IPS-15b (cell line): ENCODE results near the gene FUT6.

Source experiments
- H3K27me3 ChIP-seq: one replicate; pipeline ENCODE4 v1.6.1; 2013; ENCODE audit warnings: low read length; ENCODE audit not compliant: control insufficient read depth, insufficient read depth
- H3K36me3 ChIP-seq: one replicate; pipeline ENCODE4 v1.6.1; 2013; ENCODE audit warnings: low read length; ENCODE audit not compliant: control insufficient read depth, insufficient read depth
- H3K4me1 ChIP-seq: one replicate; pipeline ENCODE4 v1.6.1; 2013; ENCODE audit warnings: mild to moderate bottlenecking, low read length; ENCODE audit not compliant: control insufficient read depth, insufficient read depth
- H3K4me3 ChIP-seq: one replicate; pipeline ENCODE4 v1.5.1; 2013; ENCODE audit warnings: low read depth, low read length
- H3K9ac ChIP-seq: one replicate; pipeline ENCODE4 v1.6.1; 2013; ENCODE audit warnings: low read depth, mild to moderate bottlenecking, low read length
- H3K9me3 ChIP-seq: one replicate; pipeline ENCODE4 v1.6.1; 2013; ENCODE audit warnings: mild to moderate bottlenecking, low read length; ENCODE audit not compliant: control insufficient read depth, insufficient read depth

The FUT6 gene

DNA sequence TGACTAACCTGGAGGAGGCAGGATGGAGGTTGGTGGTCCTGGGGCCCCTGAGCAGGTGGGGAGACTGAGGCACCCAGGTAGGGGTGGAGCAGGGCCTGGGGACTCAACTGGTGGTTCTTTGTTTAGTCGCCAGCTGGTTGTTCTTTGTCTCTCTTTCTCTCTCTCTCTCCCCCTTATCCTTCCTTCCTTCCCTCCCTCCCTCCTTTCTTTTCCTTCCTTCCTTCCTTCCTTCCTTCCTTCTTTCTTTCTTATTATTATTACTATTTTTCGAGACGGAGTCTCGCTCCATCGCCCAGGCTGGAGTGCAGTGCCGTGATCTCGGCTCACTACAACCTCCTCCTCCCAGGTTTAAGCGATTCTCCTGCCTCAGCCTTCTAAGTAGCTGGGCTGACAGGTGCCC is 41.3 kb downstream of the FUT6 start:
- no peak overlapping the region for H3K4me3 ChIP-seq

DNA sequence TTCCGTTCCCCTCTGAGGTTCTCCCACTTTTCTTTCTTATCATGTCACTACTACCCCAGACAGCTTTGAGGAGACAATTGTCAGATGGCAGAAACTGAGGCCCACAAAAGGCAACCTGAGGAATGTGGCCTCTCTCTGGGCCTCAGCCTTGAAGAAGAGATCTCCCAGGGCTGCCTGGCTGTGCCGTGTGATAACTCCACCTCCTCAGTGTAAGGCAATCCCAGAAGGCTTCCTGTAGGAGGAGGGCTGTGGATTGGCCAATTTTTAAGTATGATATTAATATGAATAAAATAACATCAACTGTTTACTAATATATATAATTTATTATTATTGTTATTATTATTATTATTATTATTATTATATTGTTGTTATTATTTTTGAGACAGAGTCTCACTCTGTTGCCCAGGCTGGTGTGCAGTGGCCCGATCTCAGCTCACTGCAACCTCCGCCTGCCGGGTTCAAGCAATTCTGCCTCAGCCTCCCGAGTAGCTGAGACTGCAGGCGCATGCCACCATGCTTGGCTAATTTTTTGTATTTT is 44.1 kb downstream of the FUT6 start:
- no peaks in the 10 kb centered on the region for H3K27me3 ChIP-seq
- H3K4me1 ChIP-seq: no peaks in the 10 kb centered on the region
- no peaks in the 10 kb centered on the region for H3K9me3 ChIP-seq
- H3K9ac ChIP-seq: no peak overlapping the region
- H3K4me3 ChIP-seq: no peak overlapping the region
- H3K36me3 ChIP-seq: no peaks in the 10 kb centered on the region

More for the DNA sequence above, 41.3 kb downstream of the FUT6 start:
- Histone ChIP-seq H3K9ac (no peak overlapping the region), H3K36me3 (no peaks in the 10 kb centered on the region), H3K9me3 (no peaks in the 10 kb centered on the region), H3K27me3 (peaks cover 9% of the 10 kb centered on the region), H3K4me1 (no peaks in the 10 kb centered on the region)

DNA sequence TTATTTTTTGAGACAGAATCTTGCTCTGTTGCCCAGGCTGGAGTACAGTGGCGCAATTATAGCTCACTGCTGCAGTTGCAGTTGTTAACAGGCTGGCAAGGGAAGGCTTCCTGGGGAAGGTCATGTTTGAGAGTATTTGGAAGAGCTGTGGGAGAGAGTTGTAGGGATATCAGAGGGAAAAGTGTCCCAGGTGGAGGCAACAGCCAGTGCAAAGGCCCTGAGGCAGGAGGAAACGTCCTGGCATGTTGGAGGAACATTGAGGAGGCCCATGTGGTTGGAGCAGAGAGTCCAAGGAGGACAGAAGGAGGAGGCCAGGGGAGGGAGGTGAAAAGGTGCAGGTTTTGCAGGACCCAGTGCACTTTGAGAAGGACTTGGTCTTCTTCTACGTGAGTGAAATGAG is 46.3 kb downstream of the FUT6 start:
- H3K4me1 ChIP-seq: no peaks in the 10 kb centered on the region

DNA sequence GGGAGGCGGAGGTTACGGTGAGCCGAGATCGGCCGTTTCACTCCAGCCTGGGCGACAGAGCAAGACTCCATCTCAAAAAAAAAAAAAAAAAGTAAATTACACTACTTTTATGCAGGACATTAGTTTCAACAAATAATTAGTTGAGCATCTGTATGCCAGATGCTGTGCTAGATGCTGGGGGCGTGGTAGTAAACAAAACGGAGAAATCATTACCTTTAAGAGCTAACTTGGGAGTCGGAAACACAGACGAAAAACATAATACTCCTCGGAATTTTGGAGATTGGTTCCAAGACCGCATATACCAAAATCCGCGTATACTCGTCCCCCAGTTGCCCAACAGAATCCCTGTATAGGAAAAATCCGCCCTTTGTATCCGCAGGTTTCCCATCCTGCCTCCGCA is 47.3 kb downstream of the FUT6 start:
- no peaks in the 10 kb centered on the region for H3K4me1 ChIP-seq
- peaks cover 22% of the 10 kb centered on the region for H3K36me3 ChIP-seq
- no peak overlapping the region for H3K9ac ChIP-seq
- H3K4me3 ChIP-seq: no peak overlapping the region
- no peaks in the 10 kb centered on the region for H3K27me3 ChIP-seq
- H3K9me3 ChIP-seq: no peaks in the 10 kb centered on the region

More for the DNA sequence above, 46.3 kb downstream of the FUT6 start:
- Histone ChIP-seq H3K9ac (no peak overlapping the region), H3K27me3 (no peaks in the 10 kb centered on the region), H3K4me3 (no peak overlapping the region), H3K36me3 (peaks cover 12% of the 10 kb centered on the region), H3K9me3 (no peaks in the 10 kb centered on the region)

DNA sequence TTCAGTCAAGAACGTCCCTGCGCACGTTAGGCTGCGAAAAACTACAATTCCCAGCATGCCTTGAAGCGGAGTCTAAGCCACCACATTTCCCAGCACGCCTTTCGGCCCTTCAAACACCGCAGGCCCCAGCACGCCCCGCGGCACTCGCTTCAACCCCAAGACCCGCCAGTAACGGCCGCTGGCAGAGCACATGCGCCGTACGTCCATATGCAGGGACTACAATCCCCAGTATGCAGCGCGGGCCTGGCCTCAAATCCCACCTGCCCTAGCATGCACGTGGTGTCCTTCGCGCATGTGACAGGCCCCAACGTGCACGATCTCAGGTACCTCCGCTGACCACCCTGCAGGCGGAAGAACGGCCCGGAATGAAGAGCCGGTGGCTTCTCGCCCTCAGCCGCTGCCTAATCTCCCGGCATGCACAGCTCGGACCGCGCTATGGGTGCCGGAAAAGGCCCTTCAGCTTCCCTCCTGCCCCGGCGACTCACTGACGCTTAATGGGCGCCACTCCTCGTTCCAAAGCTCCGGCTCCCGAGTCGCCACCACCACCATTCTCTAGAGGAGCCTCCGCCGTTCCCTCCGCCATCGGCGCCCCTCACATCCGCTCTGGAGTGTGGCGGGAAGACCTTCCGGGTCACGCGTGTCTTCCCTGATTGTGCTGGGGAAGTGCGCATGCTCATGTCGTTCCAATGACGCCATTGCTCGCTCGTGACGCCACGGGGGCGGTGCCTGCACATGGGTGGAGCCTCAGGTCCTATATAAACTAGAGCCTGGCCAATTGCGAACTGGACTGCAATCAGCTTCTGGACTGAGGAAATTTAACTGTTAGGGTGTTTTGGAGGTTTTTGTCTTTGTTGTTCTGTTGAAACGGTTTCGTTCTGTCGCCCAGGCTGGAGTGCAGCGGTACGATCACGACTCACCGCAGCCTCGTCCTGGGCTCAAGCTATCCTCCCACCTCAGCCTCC is 48.7 kb downstream of the FUT6 start, which contains the start of gene DUS3L:
TSS of gene DUS3L (minus strand) at position 605 of the 962 bp plus-strand sequence. CDS start at position 583, 22 bp downstream.
- no peaks in the 10 kb centered on the region for H3K27me3 ChIP-seq
- no peaks in the 10 kb centered on the region for H3K4me1 ChIP-seq
- H3K9ac ChIP-seq: peak within 1 kb of the TSS; percentile 97
- no peaks in the 10 kb centered on the region for H3K9me3 ChIP-seq
- H3K36me3 ChIP-seq: peaks cover 36% of the 10 kb centered on the region
- peak within 1 kb of the TSS; percentile 99 for H3K4me3 ChIP-seq

DNA sequence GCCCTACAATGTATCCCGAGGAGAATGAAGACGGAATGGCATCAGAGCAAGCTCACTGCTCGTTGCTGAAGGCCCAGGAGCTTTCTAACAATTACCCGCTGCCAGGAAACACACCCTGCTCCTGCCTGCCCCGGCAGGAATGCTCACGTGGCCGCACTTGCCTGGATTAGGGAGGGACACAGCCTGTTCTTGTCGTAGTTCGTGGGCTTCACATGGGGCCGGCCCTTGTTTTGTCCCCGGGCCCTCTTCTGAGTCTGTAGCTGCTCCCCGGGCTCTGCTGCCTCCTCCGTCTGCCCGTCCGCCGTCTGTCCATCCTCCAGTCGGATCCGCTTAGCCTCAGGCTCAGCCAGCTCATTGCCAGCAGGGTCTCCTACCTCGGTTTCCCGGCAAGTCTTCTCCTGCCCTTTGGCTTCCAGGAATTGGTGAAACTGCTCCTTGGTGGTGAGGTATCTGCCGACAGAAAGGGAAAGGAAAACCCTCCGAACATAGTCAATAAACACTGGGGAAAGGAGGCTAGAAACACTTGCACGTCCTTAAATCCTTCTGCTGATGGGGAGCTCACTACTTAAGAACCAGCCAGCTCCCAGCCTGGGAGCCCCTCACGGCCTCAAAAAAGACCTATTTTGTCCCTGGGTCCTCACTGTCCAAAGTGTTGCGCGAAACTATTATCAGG is 49.5 kb downstream of the FUT6 start:
- Histone ChIP-seq H3K4me3 (peak overlapping the region; percentile 82), H3K9ac (no peak overlapping the region), H3K4me1 (no peaks in the 10 kb centered on the region), H3K27me3 (no peaks in the 10 kb centered on the region), H3K9me3 (no peaks in the 10 kb centered on the region), H3K36me3 (peaks cover 43% of the 10 kb centered on the region)

DNA sequence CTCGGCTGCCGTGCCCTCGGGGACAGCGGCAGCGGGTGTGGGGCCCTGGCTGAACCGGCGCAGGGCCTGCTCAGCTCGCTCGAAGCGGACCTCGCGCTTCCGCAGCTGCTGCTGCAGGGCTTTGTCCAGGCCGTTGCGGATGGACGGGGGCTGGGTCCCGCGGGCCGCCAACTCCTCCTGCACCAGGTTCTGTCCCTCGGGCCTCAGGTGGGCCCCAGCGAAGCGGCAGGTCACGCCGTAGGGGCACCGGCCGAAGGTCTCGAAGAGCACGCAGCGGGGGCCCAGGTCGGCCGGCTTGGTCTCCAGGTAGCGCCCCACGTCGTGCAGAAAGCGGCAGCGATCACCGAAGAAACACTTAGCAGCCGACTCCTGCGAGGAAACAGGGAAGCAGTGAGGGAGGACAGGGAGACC is 50.1 kb downstream of the FUT6 start:
- no peaks in the 10 kb centered on the region for H3K27me3 ChIP-seq
- peaks cover 45% of the 10 kb centered on the region for H3K36me3 ChIP-seq
- H3K4me1 ChIP-seq: no peaks in the 10 kb centered on the region
- H3K4me3 ChIP-seq: no peak overlapping the region
- H3K9me3 ChIP-seq: no peaks in the 10 kb centered on the region
- H3K9ac ChIP-seq: no peak overlapping the region

DNA sequence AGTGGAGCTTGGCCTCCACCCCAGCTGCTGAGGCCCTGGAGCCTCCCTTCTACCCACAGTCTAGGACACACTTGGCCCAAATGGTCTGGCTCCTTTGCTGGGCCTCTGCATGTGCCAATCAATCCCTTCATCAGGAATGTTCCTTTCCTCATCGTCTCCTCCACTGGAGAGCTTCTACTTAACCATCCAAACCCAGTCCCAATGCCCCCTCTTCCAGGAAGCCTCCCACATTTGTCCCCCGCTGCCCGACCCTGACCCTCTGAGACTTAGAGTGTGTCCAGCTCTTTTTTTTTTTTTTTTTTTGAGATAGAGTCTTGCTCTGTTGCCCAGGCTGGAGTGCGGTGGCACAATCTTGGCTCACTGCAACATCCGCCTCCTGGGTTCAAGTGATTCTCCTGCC is 51.1 kb downstream of the FUT6 start:
- Histone ChIP-seq H3K9me3 (no peaks in the 10 kb centered on the region), H3K4me1 (no peaks in the 10 kb centered on the region), H3K9ac (no peak overlapping the region), H3K4me3 (no peak overlapping the region), H3K27me3 (no peaks in the 10 kb centered on the region), H3K36me3 (peaks cover 48% of the 10 kb centered on the region)

DNA sequence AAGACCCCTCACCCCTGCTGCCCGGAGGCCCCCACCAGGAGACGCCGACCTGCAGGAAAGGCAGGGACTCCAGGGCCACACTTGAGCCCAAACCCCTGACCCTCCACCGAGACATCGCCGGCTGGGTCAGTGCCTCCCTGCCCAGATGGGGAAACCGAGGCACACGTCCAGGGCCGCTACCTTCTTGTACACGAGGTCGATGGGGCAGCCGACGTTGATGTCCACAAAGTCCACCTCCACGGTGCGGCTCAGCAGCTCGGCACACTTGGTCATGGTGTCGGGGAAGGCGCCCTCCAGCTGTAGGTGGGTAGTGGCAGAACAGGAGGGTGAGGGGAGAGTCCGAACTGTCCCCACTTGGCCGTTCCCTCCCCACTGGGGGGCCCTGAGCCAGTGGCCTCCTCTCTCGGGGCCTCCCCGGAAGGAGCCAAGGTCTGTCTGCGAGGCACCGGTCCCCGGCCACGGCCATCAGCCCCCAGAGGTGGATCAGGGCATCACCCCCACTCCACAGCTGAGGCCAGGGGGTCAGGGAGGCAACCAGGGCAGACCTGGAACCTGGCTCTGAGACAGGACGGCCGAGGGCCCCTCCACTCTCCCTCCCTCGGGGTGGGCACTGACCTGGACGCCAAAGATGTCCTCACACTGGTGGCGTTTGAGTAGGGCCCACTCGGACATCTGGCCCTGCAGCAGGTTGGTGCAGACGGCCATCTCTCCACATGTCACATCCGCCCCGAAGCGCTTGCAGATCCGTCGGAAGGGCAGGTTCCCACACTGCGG is 51.9 kb downstream of the FUT6 start:
- H3K9me3 ChIP-seq: no peaks in the 10 kb centered on the region
- H3K4me3 ChIP-seq: no peak overlapping the region
- H3K27me3 ChIP-seq: no peaks in the 10 kb centered on the region
- no peak overlapping the region for H3K9ac ChIP-seq
- H3K36me3 ChIP-seq: peaks cover 48% of the 10 kb centered on the region
- no peaks in the 10 kb centered on the region for H3K4me1 ChIP-seq

DNA sequence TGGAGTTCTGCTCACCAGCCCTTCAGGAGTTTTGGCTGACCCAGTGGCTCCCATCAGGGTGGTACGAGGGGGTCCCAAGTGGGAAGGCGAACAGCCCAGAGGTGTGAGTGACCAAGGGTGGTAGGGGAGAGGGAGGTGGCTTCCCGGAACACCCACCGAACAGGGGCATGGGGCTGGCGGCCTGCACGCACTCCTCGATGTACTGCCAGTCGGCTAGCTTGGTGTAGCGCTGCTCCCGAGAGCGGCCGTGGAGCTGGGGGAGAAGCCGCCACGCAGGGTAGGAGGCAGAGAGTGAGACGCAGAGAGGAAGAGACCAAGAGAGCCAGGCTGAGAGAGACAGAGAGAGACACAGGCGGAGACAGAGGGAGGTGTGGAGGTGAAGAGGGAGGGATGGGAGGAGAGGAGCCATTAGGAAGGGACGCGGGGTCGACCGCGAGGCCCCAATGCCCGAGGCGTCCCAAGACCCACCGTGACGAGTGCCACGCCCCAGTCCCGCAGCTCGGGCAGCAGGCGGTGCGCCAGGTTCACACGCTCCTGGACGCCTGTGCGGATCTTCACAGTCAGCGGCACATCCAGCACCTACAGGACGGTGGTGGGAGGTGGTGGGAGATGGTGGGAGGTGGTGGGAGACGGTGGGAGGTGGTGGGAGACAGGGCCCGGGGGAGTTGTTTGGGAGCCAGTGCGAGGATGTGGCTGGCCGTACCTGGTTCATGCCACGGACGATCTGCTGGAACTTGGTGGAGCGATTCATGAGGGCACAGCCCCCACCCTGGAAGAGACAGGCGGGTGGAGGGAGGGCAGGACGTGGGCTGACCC is 52.7 kb downstream of the FUT6 start:
- Histone ChIP-seq H3K36me3 (peaks cover 48% of the 10 kb centered on the region), H3K27me3 (no peaks in the 10 kb centered on the region), H3K4me3 (no peak overlapping the region), H3K4me1 (no peaks in the 10 kb centered on the region), H3K9me3 (no peaks in the 10 kb centered on the region), H3K9ac (no peak overlapping the region)
